ENCODE results near the gene PELI3.
"Not testable (repeated sequence)": the region's sequence is repeated elsewhere in the genome, so short reads cannot be mapped to it uniquely, and the experiment has no call there.

PELI3 gene

DNA sequence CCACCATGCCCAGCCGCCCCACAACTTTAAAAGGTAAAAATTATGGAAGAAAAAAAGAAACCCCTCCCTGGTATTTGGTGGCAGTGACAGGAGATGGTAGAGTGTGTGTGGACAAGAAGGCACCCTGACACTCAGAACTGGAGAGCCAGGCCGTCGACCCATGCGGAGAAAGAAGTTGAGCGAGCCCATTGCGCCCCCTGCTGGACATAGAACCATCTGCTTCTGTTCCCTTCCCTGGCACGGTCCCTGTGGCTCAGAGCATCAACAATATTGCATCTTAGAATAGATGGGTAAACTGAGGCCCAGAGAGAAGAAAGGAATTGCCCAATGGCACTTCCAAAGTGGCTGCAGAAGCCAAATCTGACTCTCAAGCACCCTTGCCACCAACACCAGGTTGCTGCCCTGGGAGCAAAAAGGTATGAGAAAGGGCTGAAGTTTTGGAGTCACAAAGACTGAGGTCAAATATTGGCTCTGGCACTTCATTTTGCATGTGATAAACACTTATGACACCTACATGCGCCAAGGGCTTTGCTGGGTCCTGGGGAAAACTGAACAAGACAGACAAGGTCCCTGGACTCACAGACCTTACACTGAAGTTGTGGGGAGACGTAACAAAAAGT lies 36.6 kb upstream of the PELI3 start:
- Histone ChIP-seq H3K4me2 (ENCODE audit: low read depth, low read length, poor library complexity, severe bottlenecking) (no peak overlapping the region), H2AFZ (ENCODE audit: low read length) (no peak overlapping the region)

DNA sequence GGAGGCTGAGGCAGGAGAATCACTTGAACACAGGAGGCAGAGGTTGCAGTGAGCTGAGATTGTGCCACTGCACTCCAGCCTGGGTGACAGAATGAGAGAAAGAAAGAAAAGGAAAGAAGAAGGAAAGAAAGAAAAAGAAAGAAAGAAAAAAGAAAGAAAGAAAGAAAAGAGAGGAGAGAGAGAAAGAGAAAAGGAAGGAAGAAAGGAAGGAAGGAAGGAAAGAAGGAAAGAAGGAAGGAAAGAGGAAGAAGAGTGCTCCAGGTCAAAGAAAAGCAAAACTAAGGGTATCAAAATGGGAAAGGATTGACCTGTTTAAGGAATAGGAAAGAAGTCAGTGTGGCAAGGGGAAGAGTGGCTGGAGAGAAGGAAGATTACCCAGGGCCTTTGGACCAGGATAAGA lies 35.4 kb upstream of the PELI3 start:
- H3K79me2 ChIP-seq (ENCODE audit: insufficient read depth, low read length) = not testable (repeated sequence)

More for the DNA sequence above, 36.6 kb upstream of the PELI3 start:
- Histone ChIP-seq H3K79me2 (ENCODE audit: insufficient read depth, low read length) (no peaks in the 10 kb centered on the region), H3K9ac (ENCODE audit: low read depth, low read length, poor library complexity, severe bottlenecking) (no peak overlapping the region), H3K4me1 (ENCODE audit: insufficient read depth, low read length, poor library complexity, severe bottlenecking) (no peaks in the 10 kb centered on the region), H3K9me2 (replicated peaks; ENCODE audit: low read depth, low read length) (no peaks in the 10 kb centered on the region), H3K9me3 (ENCODE audit: insufficient read depth, low read depth, low read length) (no peaks in the 10 kb centered on the region), H4K20me1 (ENCODE audit: insufficient read depth, low read length, poor library complexity, severe bottlenecking) (no peaks in the 10 kb centered on the region), H3K4me3 (ENCODE audit: low read length, poor library complexity, severe bottlenecking) (no peak overlapping the region), H3K36me3 (ENCODE audit: insufficient read depth, low read length) (peaks cover 2% of the 10 kb centered on the region; the same call in 1 of the 2 replicates), H3F3A (ENCODE audit: low read depth) (no peaks in the 10 kb centered on the region), H3K27me3 (ENCODE audit: insufficient read depth, low read length, poor library complexity, severe bottlenecking) (no peaks in the 10 kb centered on the region)
- TF ChIP-seq EZH2phosphoT487 (IDR thresholded peaks at IDR 0.05; ENCODE audit: borderline replicate concordance) = no peak
- TF ChIP-seq CTCF (conservative IDR thresholded peaks at IDR 0.05; ENCODE audit: low read length) = peak; percentile 91

GRCh38 chr11:66431871-66432329 lies 34.8 kb upstream of the PELI3 start:
- not testable (repeated sequence) for H3K36me3 ChIP-seq (ENCODE audit: insufficient read depth, low read length); H3K9me3 ChIP-seq (ENCODE audit: insufficient read depth, low read depth, low read length); H2AFZ ChIP-seq (ENCODE audit: low read length); H3K4me1 ChIP-seq (ENCODE audit: insufficient read depth, low read length, poor library complexity, severe bottlenecking); H3F3A ChIP-seq (ENCODE audit: low read depth); H3K27me3 ChIP-seq (ENCODE audit: insufficient read depth, low read length, poor library complexity, severe bottlenecking); H3K79me2 ChIP-seq (ENCODE audit: insufficient read depth, low read length); H3K9me2 ChIP-seq (replicated peaks; ENCODE audit: low read depth, low read length); H3K4me2 ChIP-seq (ENCODE audit: low read depth, low read length, poor library complexity, severe bottlenecking); H3K4me3 ChIP-seq (ENCODE audit: low read length, poor library complexity, severe bottlenecking); H4K20me1 ChIP-seq (ENCODE audit: insufficient read depth, low read length, poor library complexity, severe bottlenecking); H3K9ac ChIP-seq (ENCODE audit: low read depth, low read length, poor library complexity, severe bottlenecking)

More for the DNA sequence above, 35.4 kb upstream of the PELI3 start:
- H3K9ac ChIP-seq (ENCODE audit: low read depth, low read length, poor library complexity, severe bottlenecking); H3K9me3 ChIP-seq (ENCODE audit: insufficient read depth, low read depth, low read length); H3K4me2 ChIP-seq (ENCODE audit: low read depth, low read length, poor library complexity, severe bottlenecking); H3K9me2 ChIP-seq (replicated peaks; ENCODE audit: low read depth, low read length); H3K4me3 ChIP-seq (ENCODE audit: low read length, poor library complexity, severe bottlenecking); H3F3A ChIP-seq (ENCODE audit: low read depth); H3K36me3 ChIP-seq (ENCODE audit: insufficient read depth, low read length); H4K20me1 ChIP-seq (ENCODE audit: insufficient read depth, low read length, poor library complexity, severe bottlenecking); H3K4me1 ChIP-seq (ENCODE audit: insufficient read depth, low read length, poor library complexity, severe bottlenecking); H2AFZ ChIP-seq (ENCODE audit: low read length); H3K27me3 ChIP-seq (ENCODE audit: insufficient read depth, low read length, poor library complexity, severe bottlenecking): not testable (repeated sequence)

DNA sequence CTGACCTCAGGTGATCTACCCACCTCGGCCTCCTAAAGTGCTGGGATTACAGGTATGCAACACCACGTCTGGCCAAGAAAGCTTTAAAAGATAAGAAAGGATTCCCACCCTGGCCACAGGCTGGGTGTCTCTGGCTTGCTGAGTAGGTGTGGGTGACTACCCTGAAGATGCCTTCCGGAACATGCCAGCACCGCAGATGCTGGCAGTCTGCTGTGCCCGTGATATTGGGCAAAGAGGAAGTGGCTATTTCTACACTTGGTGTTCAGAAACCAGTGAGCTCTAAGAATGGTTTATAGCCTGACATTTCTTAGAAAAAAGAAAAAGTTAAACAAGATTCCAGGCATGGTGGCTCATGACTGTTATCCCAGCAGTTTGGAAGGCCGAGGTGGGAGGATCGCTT lies 34.1 kb upstream of the PELI3 start:
- Histone ChIP-seq H3K9me3 (ENCODE audit: insufficient read depth, low read depth, low read length) (no peaks in the 10 kb centered on the region), H3K4me2 (ENCODE audit: low read depth, low read length, poor library complexity, severe bottlenecking) (no peak overlapping the region), H3K36me3 (ENCODE audit: insufficient read depth, low read length) (no peaks in the 10 kb centered on the region)

More for the DNA sequence above, 34.1 kb upstream of the PELI3 start:
- H4K20me1 ChIP-seq (ENCODE audit: insufficient read depth, low read length, poor library complexity, severe bottlenecking) = no peaks in the 10 kb centered on the region
- H3K9ac ChIP-seq (ENCODE audit: low read depth, low read length, poor library complexity, severe bottlenecking) = no peak overlapping the region
- H3K27me3 ChIP-seq (ENCODE audit: insufficient read depth, low read length, poor library complexity, severe bottlenecking) = no peaks in the 10 kb centered on the region
- H3K4me3 ChIP-seq (ENCODE audit: low read length, poor library complexity, severe bottlenecking) = no peak overlapping the region
- TF ChIP-seq CTCF (conservative IDR thresholded peaks at IDR 0.05; ENCODE audit: low read length) (no peak), EZH2phosphoT487 (IDR thresholded peaks at IDR 0.05; ENCODE audit: borderline replicate concordance) (no peak)
- peaks cover 5% of the 10 kb centered on the region for H3K4me1 ChIP-seq (ENCODE audit: insufficient read depth, low read length, poor library complexity, severe bottlenecking)
- H3K9me2 ChIP-seq (replicated peaks; ENCODE audit: low read depth, low read length) = no peaks in the 10 kb centered on the region
- H3F3A ChIP-seq (ENCODE audit: low read depth) = no peaks in the 10 kb centered on the region
- peaks cover 9% of the 10 kb centered on the region; the same call in 1 of the 2 replicates for H3K79me2 ChIP-seq (ENCODE audit: insufficient read depth, low read length)
- H2AFZ ChIP-seq (ENCODE audit: low read length) = no peak overlapping the region

All from Loucy (cell line).